DND-41 (cell line): ENCODE data around the gene PDZRN3.

Experiments
- ATAC-seq: fragments of 200-7000 bp; cut with Tn5 transposase; 3 replicates; pipeline ENCODE4 v1.9.1; 2021; ENCODE audit warnings: low read depth; ENCODE audit not compliant: insufficient read depth
- DNase-seq: peaks from one replicate; pipeline ENCODE4 v3.0.0-alpha.2; 2020
- H2AFZ ChIP-seq: 2 replicates; pipeline ENCODE4 v1.6.0; 2012; ENCODE audit warnings: low read depth, low read length
- H3K27ac ChIP-seq: 2 replicates; pipeline ENCODE4 v1.5.1; 2012; ENCODE audit warnings: low read length, inconsistent platforms
- H3K27me3 ChIP-seq: fragments of 200-600 bp; sonication (generic); 2 replicates; pipeline ENCODE4 v1.6.0; 2012; ENCODE audit warnings: low read length, mild to moderate bottlenecking, inconsistent platforms; ENCODE audit not compliant: insufficient read depth, poor library complexity
- H3K36me3 ChIP-seq: 2 replicates; pipeline ENCODE4 v1.5.1; 2012; ENCODE audit warnings: low read length, inconsistent platforms; ENCODE audit not compliant: insufficient read depth
- H3K4me1 ChIP-seq: 2 replicates; pipeline ENCODE4 v1.5.1; 2012; ENCODE audit warnings: mild to moderate bottlenecking, low read length; ENCODE audit not compliant: insufficient read depth
- H3K4me2 ChIP-seq: 2 replicates; pipeline ENCODE4 v1.6.0; 2012; ENCODE audit warnings: mild to moderate bottlenecking, moderate library complexity, low read length, inconsistent platforms; ENCODE audit not compliant: insufficient read depth
- H3K4me3 ChIP-seq, 2 experiments: fragments of 200-600 bp in 1 of 2; shearing (Covaris generic) in 1 of 2; 2 replicates each; pipeline ENCODE4 v1.5.1; 2012 to 2016; ENCODE audit warnings: inconsistent platforms in 2 of 2, low read length in 2 of 2, mild to moderate bottlenecking in 2 of 2, low read depth in 1 of 2, moderate library complexity in 1 of 2
- H3K79me2 ChIP-seq: 2 replicates; pipeline ENCODE4 v1.6.0; 2012; ENCODE audit warnings: low read length, inconsistent platforms; ENCODE audit not compliant: insufficient read depth
- H3K9ac ChIP-seq: 2 replicates; pipeline ENCODE4 v1.6.0; 2012; ENCODE audit warnings: low read depth, mild to moderate bottlenecking, inconsistent platforms, low read length, moderate library complexity
- H3K9me3 ChIP-seq: 2 replicates; pipeline ENCODE4 v1.5.1; 2012; ENCODE audit warnings: low read length, moderate library complexity, mild to moderate bottlenecking, inconsistent platforms; ENCODE audit not compliant: insufficient read depth, severe bottlenecking
- H4K20me1 ChIP-seq: 2 replicates; pipeline ENCODE4 v1.6.0; 2012; ENCODE audit warnings: low read length; ENCODE audit not compliant: insufficient read depth
- CTCF ChIP-seq: IDR thresholded peaks from 2 replicates; pipeline ENCODE4 v1.5.1; 2012; ENCODE audit warnings: borderline replicate concordance, low read length, moderate library complexity, mild to moderate bottlenecking; ENCODE audit not compliant: poor library complexity, severe bottlenecking; ENCODE audit errors: extremely low read depth
- EZH2 ChIP-seq: IDR thresholded peaks from 3 replicates; pipeline ENCODE4 v1.6.1; 2012; ENCODE audit warnings: borderline replicate concordance, low read depth, mild to moderate bottlenecking, moderate library complexity, low read length, inconsistent platforms; ENCODE audit not compliant: severe bottlenecking

The PDZRN3 gene

GRCh38 chr3:73608456-73609314 is 16.1 kb downstream of the PDZRN3 start:
- H2AFZ ChIP-seq, result no peak overlapping the region

GRCh38 chr3:73605861-73606260 is 18.9 kb downstream of the PDZRN3 start:
- no peaks in the 10 kb centered on the region for H4K20me1 ChIP-seq
- H3K9ac ChIP-seq, result no peak overlapping the region
- H3K4me3 ChIP-seq, result no peak overlapping the region
- ATAC-seq (no peak), DNase-seq (no peak)
- H3K27ac ChIP-seq, result no peak overlapping the region
- H3K4me2 ChIP-seq, result no peak overlapping the region
- H3K27me3 ChIP-seq, result no peaks in the 10 kb centered on the region
- H3K36me3 ChIP-seq, result no peaks in the 10 kb centered on the region
- TF ChIP-seq CTCF (no peak), EZH2 (no peak)
- H2AFZ ChIP-seq, result no peak overlapping the region
- H3K79me2 ChIP-seq, result no peaks in the 10 kb centered on the region
- no peaks in the 10 kb centered on the region for H3K9me3 ChIP-seq
- H3K4me1 ChIP-seq, result no peaks in the 10 kb centered on the region

More at GRCh38 chr3:73608456-73609314, 16.1 kb downstream of the PDZRN3 start:
- Histone ChIP-seq H3K4me2 (no peak overlapping the region), H3K4me1 (no peaks in the 10 kb centered on the region), H3K9me3 (no peaks in the 10 kb centered on the region), H3K27ac (no peak overlapping the region), H3K4me3 (no peak overlapping the region), H3K36me3 (no peaks in the 10 kb centered on the region), H3K9ac (no peak overlapping the region), H4K20me1 (no peaks in the 10 kb centered on the region), H3K27me3 (no peaks in the 10 kb centered on the region), H3K79me2 (no peaks in the 10 kb centered on the region)
- DNase-seq (no peak), ATAC-seq (no peak)
- no peak for TF ChIP-seq EZH2

- H3K36me3 ChIP-seq, result no peaks in the 10 kb centered on the region
- no peak overlapping the region for H3K27ac ChIP-seq
- no peak overlapping the region for H3K4me2 ChIP-seq
- DNase-seq, result no peak
- no peak overlapping the region for H3K4me3 ChIP-seq
- H4K20me1 ChIP-seq, result no peaks in the 10 kb centered on the region
- no peak overlapping the region for H3K9ac ChIP-seq
- ATAC-seq, result no peak
- no peaks in the 10 kb centered on the region for H3K4me1 ChIP-seq
- H3K79me2 ChIP-seq, result no peaks in the 10 kb centered on the region
- no peaks in the 10 kb centered on the region for H3K27me3 ChIP-seq
- no peak overlapping the region for H2AFZ ChIP-seq
- no peaks in the 10 kb centered on the region for H3K9me3 ChIP-seq
- TF ChIP-seq CTCF, result no peak
- no peak for TF ChIP-seq EZH2
These were observed 19.3 kb downstream of the PDZRN3 start for GRCh38 chr3:73605412-73605811.

GRCh38 chr3:73604451-73604850 is 20.3 kb downstream of the PDZRN3 start:
- no peaks in the 10 kb centered on the region for H3K9me3 ChIP-seq

More at GRCh38 chr3:73604451-73604850, 20.3 kb downstream of the PDZRN3 start:
- Histone ChIP-seq H3K4me2 (no peak overlapping the region), H3K27ac (no peak overlapping the region), H3K27me3 (no peaks in the 10 kb centered on the region), H3K4me3 (no peak overlapping the region), H3K4me1 (no peaks in the 10 kb centered on the region), H3K36me3 (no peaks in the 10 kb centered on the region), H3K9ac (no peak overlapping the region), H2AFZ (no peak overlapping the region), H4K20me1 (no peaks in the 10 kb centered on the region), H3K79me2 (no peaks in the 10 kb centered on the region)
- DNase-seq (no peak), ATAC-seq (no peak)
- TF ChIP-seq CTCF (no peak), EZH2 (no peak)
